ENCODE results near the gene HOXB9. TPM values are rescaled to one million over a fixed set of nuclear protein-coding genes. Genes with fewer than 3 reads are reported as not detected.

The HOXB9 gene
- total RNA-seq, 4 donors from 2014 or later, result not detected

DNA sequence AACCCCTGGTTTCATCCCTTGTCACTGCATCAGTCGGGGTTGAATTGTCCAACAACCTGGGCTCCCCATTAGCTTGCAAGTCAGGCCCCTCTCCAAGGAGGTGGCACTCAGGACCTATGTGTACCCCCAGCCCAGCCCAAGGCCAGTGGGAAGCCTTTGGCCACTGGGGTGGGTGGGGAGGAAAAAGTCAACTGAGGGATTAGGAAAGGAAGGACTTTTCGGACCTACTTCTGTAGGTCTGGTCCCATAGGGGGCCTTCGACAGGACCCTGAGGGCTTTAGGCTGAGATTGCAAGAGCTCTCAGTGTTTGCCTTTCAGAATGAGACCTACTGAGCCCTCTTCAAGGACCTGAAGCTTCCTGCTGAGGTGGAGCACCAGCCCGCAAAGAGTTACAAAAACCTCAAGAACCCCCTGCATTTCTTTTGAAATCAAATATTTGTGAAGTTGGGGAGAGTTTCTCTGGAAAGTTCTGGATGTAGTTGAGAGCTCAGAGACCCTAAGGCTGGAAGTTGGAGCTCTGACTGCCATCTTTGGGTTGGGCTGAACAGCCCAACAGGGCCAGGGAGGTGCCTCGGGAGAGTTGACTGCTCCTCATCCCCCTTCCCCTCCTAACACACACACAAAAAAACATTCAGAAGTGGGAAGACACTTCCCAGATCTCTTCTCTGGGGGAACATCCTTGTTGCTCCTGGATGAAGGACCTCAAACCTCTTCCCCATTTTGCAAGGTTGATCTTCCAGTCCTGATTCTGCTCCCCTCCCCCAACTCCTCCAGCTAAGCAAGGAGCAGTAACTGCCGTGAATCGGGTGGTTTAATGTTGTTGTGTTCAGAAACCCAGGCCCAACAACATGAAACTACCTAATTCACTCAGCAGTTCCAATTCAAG, 5.8 kb upstream of the HOXB9 start:
- H3K36me3 ChIP-seq, result no peaks in the 10 kb centered on the region
- no peaks in the 10 kb centered on the region for H3K9me3 ChIP-seq
- in situ Hi-C loops (cut with MboI; ENCODE audit: low sequenced_read_pairs in 4 of 4) (loop anchor here in 1 of 4 donors (25.0 kb wide), 1 partner anchor 105 kb away; the partner anchor contains the start of gene HOXB13), intact Hi-C loops (cut with DNase I; ENCODE audit: low total_unique reads) (no loop called here)
- H3K27me3 ChIP-seq, result peaks cover 99 to 100% (median 100%) of the 10 kb centered on the region in 3 donors
- ATAC-seq (no peak), DNase-seq (no peak)
- TF ChIP-seq, protein P1, sequence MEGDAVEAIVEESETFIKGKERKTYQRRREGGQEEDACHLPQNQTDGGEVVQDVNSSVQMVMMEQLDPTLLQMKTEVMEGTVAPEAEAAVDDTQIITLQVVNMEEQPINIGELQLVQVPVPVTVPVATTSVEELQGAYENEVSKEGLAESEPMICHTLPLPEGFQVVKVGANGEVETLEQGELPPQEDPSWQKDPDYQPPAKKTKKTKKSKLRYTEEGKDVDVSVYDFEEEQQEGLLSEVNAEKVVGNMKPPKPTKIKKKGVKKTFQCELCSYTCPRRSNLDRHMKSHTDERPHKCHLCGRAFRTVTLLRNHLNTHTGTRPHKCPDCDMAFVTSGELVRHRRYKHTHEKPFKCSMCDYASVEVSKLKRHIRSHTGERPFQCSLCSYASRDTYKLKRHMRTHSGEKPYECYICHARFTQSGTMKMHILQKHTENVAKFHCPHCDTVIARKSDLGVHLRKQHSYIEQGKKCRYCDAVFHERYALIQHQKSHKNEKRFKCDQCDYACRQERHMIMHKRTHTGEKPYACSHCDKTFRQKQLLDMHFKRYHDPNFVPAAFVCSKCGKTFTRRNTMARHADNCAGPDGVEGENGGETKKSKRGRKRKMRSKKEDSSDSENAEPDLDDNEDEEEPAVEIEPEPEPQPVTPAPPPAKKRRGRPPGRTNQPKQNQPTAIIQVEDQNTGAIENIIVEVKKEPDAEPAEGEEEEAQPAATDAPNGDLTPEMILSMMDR (IDR thresholded peaks at IDR 0.05 in 4 of 5, conservative IDR thresholded peaks at IDR 0.05 in 1 of 5), result no peak
- TF ChIP-seq POLR2A (IDR thresholded peaks at IDR 0.05), result no peak
- H3K4me3 ChIP-seq, result no peak overlapping the region
- H3K27ac ChIP-seq, result no peak overlapping the region
- peaks cover 2 to 6% of the 10 kb centered on the region in 2 donors for H3K4me1 ChIP-seq

DNA sequence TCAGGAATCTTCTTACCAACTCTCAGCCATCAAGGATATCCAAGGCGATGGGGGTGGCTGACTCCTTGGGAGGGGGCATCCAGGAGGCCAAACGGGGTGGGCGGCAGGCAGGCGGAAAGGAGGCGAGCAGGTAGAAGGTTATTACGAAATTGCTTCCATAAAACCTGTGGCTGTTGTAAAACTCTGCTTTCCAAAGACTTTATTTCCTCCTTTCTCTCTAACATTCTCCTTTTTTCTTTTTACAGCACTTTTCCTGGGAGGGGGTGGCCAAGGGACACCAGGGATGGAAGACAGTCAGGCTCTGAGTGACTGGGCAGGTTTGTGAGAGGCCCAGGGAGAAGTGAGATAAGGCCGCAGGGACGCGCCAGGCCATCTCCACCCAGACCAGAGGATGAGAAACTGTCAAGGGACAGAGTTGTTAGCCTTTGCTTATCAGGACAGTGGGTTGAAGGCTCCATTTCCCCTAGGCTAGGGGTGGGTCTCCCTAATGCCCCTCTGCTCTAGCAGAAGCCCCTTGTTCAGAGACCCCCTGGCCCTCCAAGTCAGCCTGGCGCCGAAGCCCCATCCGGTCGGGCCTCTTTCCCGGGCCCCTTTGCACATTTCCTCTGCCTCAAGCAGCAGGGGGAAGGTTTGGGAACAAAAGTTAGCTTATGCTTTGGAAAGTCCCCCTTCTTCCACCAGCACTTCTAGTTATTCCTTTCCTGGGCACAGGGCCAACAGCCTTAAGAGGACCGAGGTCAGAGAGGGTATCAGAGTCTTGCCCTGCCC, 5.0 kb upstream of the HOXB9 start:
- DNase-seq (no peak), ATAC-seq (no peak)
- H3K27ac ChIP-seq, result no peak overlapping the region
- no peaks in the 10 kb centered on the region for H3K9me3 ChIP-seq
- no peak overlapping the region for H3K4me3 ChIP-seq
- peaks cover 4 to 12% of the 10 kb centered on the region in 2 donors for H3K4me1 ChIP-seq
- in situ Hi-C loops (cut with MboI; ENCODE audit: low sequenced_read_pairs in 4 of 4) (loop anchor here in 1 of 4 donors (25.0 kb wide), 1 partner anchor 106 kb away; the partner anchor contains the start of gene HOXB13), intact Hi-C loops (cut with DNase I; ENCODE audit: low total_unique reads) (no loop called here)
- H3K36me3 ChIP-seq, result no peaks in the 10 kb centered on the region
- TF ChIP-seq POLR2A (IDR thresholded peaks at IDR 0.05), result no peak
- TF ChIP-seq, protein P1 (IDR thresholded peaks at IDR 0.05 in 4 of 5, conservative IDR thresholded peaks at IDR 0.05 in 1 of 5), result no peak
- H3K27me3 ChIP-seq, result peaks cover 96 to 100% (median 100%) of the 10 kb centered on the region in 3 donors

DNA sequence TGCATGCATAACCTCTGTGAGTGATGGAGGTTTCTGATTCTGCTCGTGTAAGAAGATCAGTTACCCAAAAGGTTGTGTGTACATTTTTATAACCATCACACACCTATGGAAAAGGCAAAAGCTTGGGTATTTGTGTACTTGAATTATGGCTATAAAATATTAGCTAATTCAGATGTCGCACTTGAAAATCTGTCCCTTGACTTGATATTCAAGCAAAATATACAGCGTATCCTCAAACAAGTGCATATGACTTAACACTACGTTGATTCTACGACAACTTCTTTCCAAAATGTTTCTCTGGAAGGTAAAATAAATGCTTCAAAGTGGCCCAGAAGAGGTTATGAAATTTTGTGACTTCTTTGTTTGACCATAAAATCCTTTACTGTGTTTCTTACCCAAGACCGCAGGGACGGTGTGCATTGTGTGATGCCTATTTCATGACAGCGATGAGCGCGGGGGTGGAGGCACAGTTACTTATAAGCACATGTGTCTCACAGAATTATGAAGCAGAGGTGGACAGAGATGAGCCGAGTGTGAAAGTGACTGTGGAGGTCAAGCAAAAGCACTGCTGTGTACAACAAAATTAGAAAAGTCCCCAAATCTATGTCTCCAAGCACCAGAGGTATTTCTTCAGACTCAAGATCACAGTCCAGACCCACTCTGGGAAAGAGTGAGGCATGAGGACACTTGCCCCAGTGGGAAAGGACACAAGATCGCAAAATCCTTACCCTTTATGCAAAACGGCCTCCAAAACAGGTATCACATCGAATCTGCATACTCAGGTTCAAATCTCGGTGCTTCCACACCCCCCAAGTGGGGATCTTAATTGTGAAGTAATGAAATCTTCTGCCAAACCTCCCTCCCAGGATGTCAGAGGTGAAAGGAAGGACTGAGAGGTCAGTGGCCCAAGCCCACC, 4.1 kb upstream of the HOXB9 start:
- H3K4me1 ChIP-seq, result peaks cover 11 to 20% of the 10 kb centered on the region in 2 donors
- H3K27ac ChIP-seq, result no peak overlapping the region
- no peaks in the 10 kb centered on the region for H3K9me3 ChIP-seq
- H3K4me3 ChIP-seq, result no peak overlapping the region
- TF ChIP-seq, protein P1 (IDR thresholded peaks at IDR 0.05 in 4 of 5, conservative IDR thresholded peaks at IDR 0.05 in 1 of 5), result no peak
- TF ChIP-seq POLR2A (IDR thresholded peaks at IDR 0.05), result no peak
- intact Hi-C loops (cut with DNase I; ENCODE audit: low total_unique reads) (no loop called here), in situ Hi-C loops (cut with MboI; ENCODE audit: low sequenced_read_pairs in 4 of 4) (loop anchor here in 1 of 4 donors (25.0 kb wide), 1 partner anchor 107 kb away; the partner anchor contains the start of gene HOXB13)
- ATAC-seq, result no peak
- H3K36me3 ChIP-seq, result no peaks in the 10 kb centered on the region
- peaks cover 95 to 100% (median 98%) of the 10 kb centered on the region in 3 donors for H3K27me3 ChIP-seq
- DNase-seq, result no peak

DNA sequence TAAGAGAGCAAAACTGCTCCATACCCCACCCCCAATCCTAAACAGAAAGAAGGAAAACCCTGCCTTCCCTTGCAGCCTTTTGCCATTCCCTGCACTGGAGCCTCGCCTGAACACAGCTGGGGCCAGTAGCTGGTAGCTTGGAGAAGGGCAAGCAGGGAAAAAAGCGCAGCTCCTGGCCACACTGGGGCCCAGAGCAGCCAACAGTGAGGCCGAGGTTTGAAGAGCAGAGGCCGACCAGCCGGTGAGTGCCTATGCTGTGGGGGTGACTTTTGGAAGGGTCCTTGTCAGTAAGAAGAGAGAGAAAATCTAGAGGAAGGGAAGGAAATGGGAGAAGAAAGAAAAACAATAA, 3.2 kb upstream of the HOXB9 start:
- Histone ChIP-seq H3K27ac (no peak overlapping the region), H3K27me3 (peaks cover 95 to 100% (median 98%) of the 10 kb centered on the region in 3 donors), H3K36me3 (no peaks in the 10 kb centered on the region), H3K4me3 (no peak overlapping the region), H3K9me3 (no peaks in the 10 kb centered on the region), H3K4me1 (peaks cover 13 to 26% of the 10 kb centered on the region in 2 donors)
- no peak for ATAC-seq
- in situ Hi-C loops (cut with MboI; ENCODE audit: low sequenced_read_pairs in 4 of 4), result loop anchor here in 1 of 4 donors (10.0 to 25.0 kb wide), 2 partner anchors 108 to 325 kb away; partner anchors contain the start of gene HOXB13
- no peak for DNase-seq
- TF ChIP-seq POLR2A (IDR thresholded peaks at IDR 0.05), result no peak
- TF ChIP-seq, protein P1 (IDR thresholded peaks at IDR 0.05 in 4 of 5, conservative IDR thresholded peaks at IDR 0.05 in 1 of 5), result no peak
- intact Hi-C loops (cut with DNase I; ENCODE audit: low total_unique reads), result no loop called here

All from gastrocnemius medialis (tissue), 4 donors.